OCI-LY7 (cell line): ENCODE measurements around the gene RDH13. TPM values are rescaled to one million over a fixed set of nuclear protein-coding genes. Genes with fewer than 3 reads are reported as not detected.
"Not testable (repeated sequence)": the region's sequence is repeated elsewhere in the genome, so short reads cannot be mapped to it uniquely, and the experiment has no call there.

Source experiments
- BruUV-seq: library from RNA; stranded (reverse); fragments of 400-500 nt; replicated peaks from 2 replicates; lab custom pipeline; 2021; lab: Mats Ljungman, UMichigan
- CTCF ChIA-PET: fragments of 300-600 bp; sonication (Branson Sonifier 250); formaldehyde crosslinking; loops from one replicate; lab custom pipeline; 2022; ENCODE audit warnings: antibody characterized with exemption; ENCODE audit not compliant: unreplicated experiment; lab: Charles Lee
- POLR2A ChIA-PET: fragments of 300-600 bp; sonication (Branson Sonifier 250); formaldehyde crosslinking; loops from one replicate; lab custom pipeline; 2022; ENCODE audit warnings: antibody characterized with exemption; lab: Charles Lee
- DNase-seq: peaks from one replicate; pipeline ENCODE4 v3.0.0-alpha.2; 2015; ENCODE audit warnings: low spot score
- H2AFZ ChIP-seq: fragments of 200-600 bp; sonication (generic), shearing (Covaris generic); 2 replicates; pipeline ENCODE4 v1.6.1; 2014; ENCODE audit warnings: mild to moderate bottlenecking, antibody characterized with exemption, low read length, moderate library complexity
- H3K27ac ChIP-seq: fragments of 200-600 bp; sonication (generic); 2 replicates; pipeline ENCODE4 v1.5.1; 2014; ENCODE audit warnings: mixed run types, low read depth, mild to moderate bottlenecking, moderate library complexity, low read length, inconsistent platforms; ENCODE audit not compliant: poor library complexity, severe bottlenecking
- H3K36me3 ChIP-seq: fragments of 200-600 bp; sonication (generic); 2 replicates; pipeline ENCODE4 v1.6.1; 2014; ENCODE audit warnings: mild to moderate bottlenecking, antibody characterized with exemption, low read length, moderate library complexity, mixed read lengths; ENCODE audit not compliant: insufficient read depth
- H3K4me1 ChIP-seq: fragments of 200-600 bp; sonication (generic); 2 replicates; pipeline ENCODE4 v1.5.1; 2014; ENCODE audit warnings: mild to moderate bottlenecking, low read length; ENCODE audit not compliant: insufficient read depth, poor library complexity, severe bottlenecking
- H3K4me2 ChIP-seq: fragments of 200-600 bp; sonication (generic); 2 replicates; pipeline ENCODE4 v1.6.1; 2014; ENCODE audit warnings: mild to moderate bottlenecking, low read length
- H3K4me3 ChIP-seq: fragments of 200-600 bp; sonication (generic); 2 replicates; pipeline ENCODE4 v1.5.1; 2014; ENCODE audit warnings: mild to moderate bottlenecking, low read depth, low read length; ENCODE audit not compliant: poor library complexity, severe bottlenecking
- H3K79me2 ChIP-seq: fragments of 200-600 bp; sonication (generic); 2 replicates; pipeline ENCODE4 v1.6.1; 2016; ENCODE audit warnings: low read depth, mild to moderate bottlenecking, low read length, moderate library complexity, mixed read lengths; ENCODE audit not compliant: insufficient read depth
- H3K9me2 ChIP-seq: fragments of 200-600 bp; sonication (generic); 2 replicates; pipeline ENCODE4 v1.6.1; 2016; ENCODE audit warnings: mild to moderate bottlenecking, low read length, mixed read lengths; ENCODE audit not compliant: insufficient read depth
- H3K9me3 ChIP-seq: fragments of 200-600 bp; sonication (generic); 2 replicates; pipeline ENCODE4 v1.6.1; 2014; ENCODE audit warnings: mild to moderate bottlenecking, mixed run types, low read length, mixed read lengths
- H4K20me1 ChIP-seq: fragments of 200-600 bp; sonication (generic); 2 replicates; pipeline ENCODE4 v1.6.1; 2014; ENCODE audit warnings: mild to moderate bottlenecking, antibody characterized with exemption, low read length, moderate library complexity, mixed read lengths; ENCODE audit not compliant: insufficient read depth
- CTCF ChIP-seq: fragments of 200-600 bp; sonication (generic); conservative IDR thresholded peaks from 2 replicates; pipeline ENCODE4 v1.5.1; 2014; ENCODE audit warnings: mild to moderate bottlenecking, antibody characterized with exemption, low read length, moderate library complexity, mixed read lengths
- EZH2phosphoT487 ChIP-seq: fragments of 200-600 bp; sonication (generic); IDR thresholded peaks from 2 replicates; pipeline ENCODE4 v1.6.1; 2018; ENCODE audit warnings: low read depth, borderline replicate concordance, mild to moderate bottlenecking, mixed run types, antibody characterized with exemption, low read length, moderate library complexity, mixed read lengths
- intact Hi-C: fragments of 100-400 bp; cut with micrococcal nuclease; formaldehyde crosslinking; loops from one replicate; pipeline ENCODE4 v1.10.0; 2022; ENCODE audit not compliant: unreplicated experiment
- total RNA-seq, 2 experiments: library from RNA; depleted of rRNA in 1 of 2; stranded (reverse); fragments of >200 nt in 1 of 2; shearing (Covaris generic) in 1 of 2; gene quantifications; 2 replicates each; pipeline ENCODE4 v1.2.3, GENCODE V29; 2014 to 2022

Gene RDH13
- total RNA-seq, 2 experiments from 2014 or later: 19.5 to 23.1 TPM

DNA sequence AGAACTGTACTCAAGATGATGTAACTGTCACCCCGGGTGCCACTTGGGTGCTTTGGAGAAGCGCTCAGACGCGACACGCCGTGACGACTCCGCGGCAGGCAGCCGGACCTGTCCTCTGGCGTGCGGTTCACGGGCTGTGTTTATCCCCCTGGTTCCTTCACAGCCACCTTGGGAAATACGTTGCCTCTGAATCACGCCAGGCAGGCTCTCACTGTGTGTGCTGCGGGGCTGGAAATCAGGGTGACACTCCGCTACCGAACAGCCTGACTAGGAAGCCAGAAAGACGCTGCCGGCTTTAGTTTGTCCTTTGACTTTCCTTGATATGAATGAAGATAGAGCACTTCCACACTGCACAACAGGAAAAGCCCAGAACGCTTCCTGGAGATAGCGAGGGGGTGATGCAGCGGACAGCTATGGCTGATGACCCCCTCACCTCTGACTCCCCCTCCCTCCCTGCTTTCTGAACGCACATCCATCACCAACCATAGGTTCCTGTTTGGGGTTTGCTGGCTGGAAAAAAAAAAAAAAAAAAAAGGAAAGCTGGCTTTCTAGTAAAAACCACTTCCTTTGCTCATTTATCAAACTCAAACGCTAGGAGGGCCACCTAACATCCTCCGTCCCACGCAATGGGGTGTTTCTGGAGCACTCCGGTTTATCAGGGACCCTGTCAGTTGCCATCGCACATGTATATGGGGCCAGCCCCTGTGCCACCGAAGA, 21.2 kb downstream of the RDH13 start:
- ChIA-PET POLR2A (no interaction called here), CTCF (no interaction called here)
- no peak for DNase-seq
- TF ChIP-seq CTCF: no peak
- no peak for TF ChIP-seq EZH2phosphoT487
- H3K4me2 ChIP-seq: no peak overlapping the region
- no peaks in the 10 kb centered on the region for H4K20me1 ChIP-seq
- no peaks in the 10 kb centered on the region for H3K79me2 ChIP-seq
- H3K9me3 ChIP-seq: no peaks in the 10 kb centered on the region
- H3K27ac ChIP-seq: no peak overlapping the region
- H2AFZ ChIP-seq: no peak overlapping the region
- no peaks in the 10 kb centered on the region for H3K9me2 ChIP-seq
- BruUV-seq: TSS peak; percentile 59
- peaks cover 48% of the 10 kb centered on the region for H3K36me3 ChIP-seq
- H3K4me3 ChIP-seq: no peak overlapping the region
- no peaks in the 10 kb centered on the region for H3K4me1 ChIP-seq
- intact Hi-C loops: no loop called here

DNA sequence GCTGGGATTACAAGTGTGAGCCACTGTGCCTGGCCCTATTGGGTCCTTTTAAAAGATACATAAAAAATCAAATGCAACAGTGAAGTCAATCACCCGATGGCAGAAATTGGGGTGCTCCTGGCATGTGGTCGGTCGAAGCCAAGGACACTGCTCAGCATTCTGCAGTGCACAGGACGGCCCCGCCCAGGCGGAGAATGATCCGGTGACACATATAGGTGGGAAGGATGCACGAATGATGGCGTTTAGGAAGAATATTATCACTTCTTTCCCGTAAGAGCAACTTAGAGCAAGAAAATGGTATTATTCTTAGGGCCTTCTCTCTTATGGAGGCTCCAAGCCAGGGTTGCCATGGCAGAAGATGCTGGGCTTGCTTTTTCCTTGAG, 21.7 kb downstream of the RDH13 start:
- ChIA-PET POLR2A (no interaction called here), CTCF (no interaction called here)
- Histone ChIP-seq H3K36me3 (peaks cover 43% of the 10 kb centered on the region), H3K9me3 (no peaks in the 10 kb centered on the region), H4K20me1 (no peaks in the 10 kb centered on the region), H3K27ac (no peak overlapping the region), H3K79me2 (no peaks in the 10 kb centered on the region), H3K4me3 (no peak overlapping the region), H3K9me2 (no peaks in the 10 kb centered on the region), H3K4me1 (no peaks in the 10 kb centered on the region), H2AFZ (no peak overlapping the region), H3K4me2 (no peak overlapping the region)
- TF ChIP-seq EZH2phosphoT487 (no peak), CTCF (no peak)
- DNase-seq: no peak
- no TSS peak for BruUV-seq
- intact Hi-C loops: no loop called here

DNA sequence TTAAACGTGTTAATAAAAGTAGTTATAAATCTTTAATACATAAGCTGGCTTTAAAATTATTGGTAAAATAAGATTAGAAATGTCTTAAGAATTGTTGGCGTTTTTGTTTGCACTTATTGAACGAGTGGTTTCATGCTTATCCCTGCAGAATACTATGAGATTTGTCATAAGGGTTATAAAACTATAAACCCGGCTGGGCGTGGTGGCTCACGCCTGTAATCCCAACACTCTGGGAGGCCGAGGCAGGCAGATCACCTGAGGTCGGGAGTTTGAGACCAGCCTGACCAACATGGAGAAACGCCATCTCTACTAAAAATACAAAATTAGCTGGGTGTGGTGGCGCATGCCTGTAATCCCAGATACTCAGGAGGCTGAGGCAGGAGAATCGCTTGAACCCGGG, 22.3 kb downstream of the RDH13 start:
- H4K20me1 ChIP-seq, POLR2A ChIA-PET, H2AFZ ChIP-seq, H3K9me3 ChIP-seq, H3K4me2 ChIP-seq, H3K27ac ChIP-seq, H3K9me2 ChIP-seq, H3K79me2 ChIP-seq, H3K4me3 ChIP-seq, CTCF ChIA-PET, H3K4me1 ChIP-seq, intact Hi-C loops, BruUV-seq, DNase-seq: not testable (repeated sequence)
- peaks cover 42% of the 10 kb centered on the region for H3K36me3 ChIP-seq

GRCh38 chr19:55037603-55038002, 25.3 kb downstream of the RDH13 start:
- H3K27ac ChIP-seq, H3K4me3 ChIP-seq, POLR2A ChIA-PET, DNase-seq, H2AFZ ChIP-seq, BruUV-seq, H3K9me3 ChIP-seq, CTCF ChIA-PET, H4K20me1 ChIP-seq, intact Hi-C loops, H3K9me2 ChIP-seq, H3K4me1 ChIP-seq, H3K79me2 ChIP-seq, H3K4me2 ChIP-seq: not testable (repeated sequence)
- peaks cover 14% of the 10 kb centered on the region for H3K36me3 ChIP-seq
